ENCODE results near the gene IL19. TPM values are rescaled to one million over a fixed set of nuclear protein-coding genes. Genes with fewer than 3 reads are reported as not detected.

IL19 gene
- total RNA-seq, 1 donor from 2014 or later: not detected

GRCh38 chr1:206823727-206824126, 53.2 kb downstream of the IL19 start:
- intact Hi-C loops (cut with micrococcal nuclease): no loop called here

GRCh38 chr1:206824331-206824730, 53.8 kb downstream of the IL19 start:
- intact Hi-C loops (cut with micrococcal nuclease): no loop called here

- intact Hi-C loops (cut with micrococcal nuclease): no loop called here
Measured at GRCh38 chr1:206826394-206826793, 55.8 kb downstream of the IL19 start.

- intact Hi-C loops (cut with micrococcal nuclease): no loop called here
Measured at GRCh38 chr1:206828061-206828460, 57.5 kb downstream of the IL19 start.

- intact Hi-C loops (cut with micrococcal nuclease): no loop called here
Measured at GRCh38 chr1:206828765-206829164, 58.2 kb downstream of the IL19 start.

- intact Hi-C loops (cut with micrococcal nuclease): no loop called here
Measured at GRCh38 chr1:206829282-206829681, 58.7 kb downstream of the IL19 start.

- intact Hi-C loops (cut with micrococcal nuclease): no loop called here
Measured at GRCh38 chr1:206829875-206830274, 59.3 kb downstream of the IL19 start.

- intact Hi-C loops (cut with micrococcal nuclease): no loop called here
Measured at GRCh38 chr1:206831650-206832049, 61.1 kb downstream of the IL19 start.

- intact Hi-C loops (cut with micrococcal nuclease): no loop called here
Measured at GRCh38 chr1:206832352-206832880, 61.8 kb downstream of the IL19 start.

GRCh38 chr1:206833106-206833680, 62.6 kb downstream of the IL19 start:
- intact Hi-C loops (cut with micrococcal nuclease): no loop called here

- intact Hi-C loops (cut with micrococcal nuclease): no loop called here
Measured at GRCh38 chr1:206833801-206834200, 63.2 kb downstream of the IL19 start.

GRCh38 chr1:206834217-206834616, 63.6 kb downstream of the IL19 start:
- intact Hi-C loops (cut with micrococcal nuclease): no loop called here

- intact Hi-C loops (cut with micrococcal nuclease): no loop called here
Measured at GRCh38 chr1:206834711-206835110, 64.1 kb downstream of the IL19 start.

GRCh38 chr1:206835186-206835585, 64.6 kb downstream of the IL19 start:
- intact Hi-C loops (cut with micrococcal nuclease): no loop called here

GRCh38 chr1:206836111-206836510, 65.5 kb downstream of the IL19 start:
- intact Hi-C loops (cut with micrococcal nuclease): no loop called here

GRCh38 chr1:206839006-206839560, 68.5 kb downstream of the IL19 start:
- intact Hi-C loops (cut with micrococcal nuclease): no loop called here

- intact Hi-C loops (cut with micrococcal nuclease): no loop called here
Measured at GRCh38 chr1:206839857-206840256, 69.3 kb downstream of the IL19 start.

- intact Hi-C loops (cut with micrococcal nuclease): no loop called here
Measured at GRCh38 chr1:206841609-206842323, 71.2 kb downstream of the IL19 start.

- intact Hi-C loops (cut with micrococcal nuclease): no loop called here
Measured at GRCh38 chr1:206842854-206843253, 72.3 kb downstream of the IL19 start.

- intact Hi-C loops (cut with micrococcal nuclease): no loop called here
Measured at GRCh38 chr1:206843626-206844025, 73.1 kb downstream of the IL19 start.

GRCh38 chr1:206846487-206846886, 75.9 kb downstream of the IL19 start:
- intact Hi-C loops (cut with micrococcal nuclease): no loop called here

- intact Hi-C loops (cut with micrococcal nuclease): no loop called here
Measured at GRCh38 chr1:206847337-206847834, 76.8 kb downstream of the IL19 start.
